RCC 7860 (cell line): ENCODE data around the gene SLC16A2.

Experiments used
- DNase-seq: peaks from one replicate; pipeline ENCODE4 v3.0.0-alpha.2; 2015; ENCODE audit warnings: low spot score
- FAIRE-seq: peaks from 2 replicates; lab custom pipeline; 2012; peaks lifted over from hg19 to GRCh38; lab: Jason Lieb, UNC

SLC16A2 gene

DNA sequence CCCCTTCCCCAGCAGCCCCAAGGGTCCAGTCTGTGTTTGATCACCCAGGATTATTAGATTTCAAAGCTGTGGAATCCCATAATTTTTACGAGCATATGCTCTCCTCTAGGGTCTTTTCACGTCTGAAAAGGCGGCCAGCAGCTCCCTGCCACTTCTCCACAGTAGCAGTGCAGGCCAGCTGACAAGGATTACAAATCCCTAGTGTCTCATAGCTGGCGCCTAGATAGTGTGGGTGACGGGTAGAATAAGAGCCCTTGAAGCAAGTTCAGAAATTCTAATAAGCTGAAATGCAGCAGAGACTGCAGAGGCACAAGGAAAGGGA is 113.8 kb downstream of the SLC16A2 start:
- DNase-seq, result no peak

GRCh38 chrX:74535408-74536151 is 114.3 kb downstream of the SLC16A2 start:
- DNase-seq (no peak), FAIRE-seq (no peak)

More for the DNA sequence above, 113.8 kb downstream of the SLC16A2 start:
- no peak for FAIRE-seq

DNA sequence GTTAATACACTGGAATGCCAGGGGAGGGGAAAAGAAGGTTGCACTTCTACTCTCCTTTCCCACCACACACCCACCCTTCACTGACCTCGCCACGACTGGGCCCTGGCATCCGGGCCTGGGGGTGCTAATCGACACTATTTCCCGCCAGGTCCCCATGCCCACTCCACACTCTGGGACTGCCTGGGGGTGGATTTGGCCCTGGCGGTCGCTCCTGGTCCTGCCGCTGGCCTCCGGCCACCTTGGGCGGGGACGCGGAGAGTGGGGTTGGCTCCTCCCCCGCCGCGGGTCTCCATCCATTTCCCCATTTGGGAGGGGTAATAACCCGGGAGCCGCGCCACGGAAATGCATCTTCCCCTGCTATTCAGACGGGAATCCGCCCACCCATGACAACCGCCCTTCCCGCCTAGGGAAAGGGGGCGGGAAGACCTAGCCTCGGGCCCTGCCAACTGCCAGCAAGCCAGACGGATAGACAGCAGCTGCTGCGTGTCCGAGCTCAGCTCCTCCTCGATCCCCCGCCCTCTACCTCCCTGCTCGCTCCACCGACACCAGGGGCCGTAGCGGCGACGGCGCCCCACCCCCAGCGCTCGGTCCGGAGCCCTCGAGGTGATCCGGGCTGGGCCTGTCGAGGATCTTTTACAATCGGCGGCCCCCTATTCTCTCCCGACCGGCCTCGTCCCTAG is 115.0 kb downstream of the SLC16A2 start:
- FAIRE-seq (no peak), DNase-seq (peak; percentile 10)

- DNase-seq, result no peak
- no peak for FAIRE-seq
Measured at GRCh38 chrX:74536832-74537371, 115.6 kb downstream of the SLC16A2 start.

- DNase-seq (no peak), FAIRE-seq (no peak)
Measured at GRCh38 chrX:74540635-74541249, 119.4 kb downstream of the SLC16A2 start.

DNA sequence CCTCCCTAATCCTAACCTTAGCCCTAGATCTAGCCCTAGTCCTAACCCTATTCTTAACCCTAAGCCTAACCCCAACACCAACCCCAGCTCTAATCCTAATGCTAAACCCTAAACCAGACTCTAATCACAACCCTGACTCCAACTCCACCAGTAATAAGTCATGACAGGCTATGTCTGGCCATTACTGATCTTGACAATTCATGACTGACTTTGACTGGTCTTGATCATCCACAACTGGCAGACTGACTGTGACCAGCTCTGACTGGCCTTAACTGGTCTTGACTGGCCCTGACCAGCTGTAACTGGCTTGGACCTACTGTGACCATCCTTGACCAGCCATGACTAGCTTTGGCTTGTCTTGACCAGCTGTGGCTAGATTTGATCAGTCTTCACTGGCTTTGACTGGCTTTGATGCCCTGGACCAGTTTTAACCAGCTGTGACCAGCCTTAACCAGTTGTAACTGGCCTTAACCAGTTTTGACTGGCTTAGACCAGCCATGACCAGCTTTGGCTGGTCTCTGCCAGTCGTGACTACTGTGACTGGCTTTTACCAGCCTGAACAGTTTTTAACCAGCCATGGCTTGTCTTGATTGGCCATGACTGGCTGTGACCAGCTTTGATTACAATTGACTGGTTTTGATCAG is 124.7 kb downstream of the SLC16A2 start:
- FAIRE-seq (no peak), DNase-seq (no peak)

DNA sequence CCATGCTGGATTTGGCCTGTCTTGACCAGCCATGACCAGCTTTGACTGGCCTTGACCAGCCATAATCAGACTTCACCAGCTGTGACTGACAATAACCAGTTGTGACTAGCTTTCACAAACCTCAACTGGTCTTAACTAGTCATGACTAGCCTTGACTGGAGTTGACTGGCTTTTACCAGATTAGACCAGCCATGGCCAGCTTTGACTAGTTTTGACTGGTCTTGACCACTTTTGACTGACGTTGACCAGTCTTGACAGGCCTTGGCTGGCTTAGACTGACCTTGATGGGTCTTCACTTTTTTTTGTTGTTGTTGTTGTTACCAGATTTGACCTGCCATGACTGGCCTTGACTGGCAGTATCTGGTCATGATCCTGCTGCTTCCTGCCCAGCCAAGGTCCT is 125.7 kb downstream of the SLC16A2 start:
- no peak for FAIRE-seq

GRCh38 chrX:74550295-74550802 is 129.1 kb downstream of the SLC16A2 start:
- FAIRE-seq (no peak), DNase-seq (peak; percentile 51)

More for the DNA sequence above, 125.7 kb downstream of the SLC16A2 start:
- no peak for DNase-seq

DNA sequence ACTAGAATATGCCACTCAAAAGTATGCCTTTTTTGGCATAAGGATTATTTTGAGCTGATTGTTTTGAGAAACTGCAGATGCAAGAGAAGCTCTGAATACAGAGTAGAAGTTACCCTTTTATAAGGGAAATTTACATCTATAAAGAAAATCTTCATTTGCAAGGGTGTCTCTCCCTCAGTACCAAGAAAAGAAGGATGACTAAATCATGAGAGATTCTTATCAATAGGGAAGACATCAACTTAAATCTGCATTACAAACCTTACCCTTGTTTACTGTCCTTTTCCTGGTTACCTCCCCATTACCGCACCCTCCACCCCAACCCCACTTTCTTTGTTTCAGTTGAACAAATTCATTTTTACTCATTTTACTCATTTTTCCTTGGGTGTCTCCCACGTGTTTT is 130.6 kb downstream of the SLC16A2 start:
- no peak for FAIRE-seq

DNA sequence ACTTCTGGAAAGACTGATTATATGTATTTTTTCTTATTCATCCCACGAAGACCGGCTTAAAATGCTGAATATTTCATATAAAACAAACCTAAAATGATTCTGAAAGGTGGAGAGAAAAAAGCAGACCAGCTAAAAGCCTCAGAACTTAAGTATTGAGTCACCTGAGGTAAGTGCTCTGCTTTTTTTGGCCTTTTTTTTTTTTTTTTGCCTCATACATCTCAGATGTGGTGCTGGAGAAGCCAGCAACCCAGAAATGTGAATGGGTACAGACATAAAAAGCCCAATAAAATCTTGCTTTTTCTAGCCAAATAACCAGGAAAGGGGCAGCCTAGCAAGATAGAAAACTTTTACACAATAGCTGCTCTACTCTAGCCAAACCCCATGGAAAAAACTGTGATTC is 136.1 kb downstream of the SLC16A2 start:
- DNase-seq, result no peak
- no peak for FAIRE-seq

More for the DNA sequence above, 130.6 kb downstream of the SLC16A2 start:
- no peak for DNase-seq

- DNase-seq (no peak), FAIRE-seq (no peak)
Measured at GRCh38 chrX:74578137-74578536, 156.8 kb downstream of the SLC16A2 start.

DNA sequence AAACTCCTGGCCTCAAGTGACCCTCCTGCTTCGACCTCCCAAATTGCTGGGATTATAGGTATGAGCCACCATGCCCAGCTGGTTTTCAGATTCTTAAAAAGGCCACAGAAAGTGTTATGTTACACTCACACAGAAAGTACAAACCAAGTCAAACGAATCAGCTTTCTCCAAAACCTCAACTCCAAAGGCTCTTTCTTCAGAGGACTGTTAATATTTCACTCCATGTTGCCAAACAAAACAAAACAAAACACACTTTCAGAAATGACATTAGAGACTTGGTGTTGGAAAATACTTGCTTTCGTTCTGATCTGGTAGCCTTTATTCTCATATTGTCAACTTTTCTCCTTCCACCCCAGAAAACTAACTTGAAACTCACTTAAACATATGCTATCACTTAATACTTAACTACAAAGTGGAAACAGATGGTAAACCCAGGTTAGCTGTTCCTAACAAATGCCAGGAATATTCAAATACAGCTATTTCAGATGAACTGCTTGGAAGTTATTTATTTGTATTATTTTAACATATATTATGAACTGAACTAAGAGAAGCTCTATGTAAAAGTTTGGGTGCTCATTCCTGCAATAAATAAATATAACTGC is 158.4 kb downstream of the SLC16A2 start:
- FAIRE-seq, result no peak
- DNase-seq, result no peak
